ENCODE measurements around the gene C10orf105.

Gene C10orf105

GRCh38 chr10:71667387-71667752 is 52.2 kb downstream of the C10orf105 start:
- TF ChIP-seq CTCF (IDR thresholded peaks at IDR 0.05; ENCODE audit: extremely low read depth, missing control alignments), result no peak
- DNase-seq (ENCODE audit: low spot score), result peak; percentile 51

DNA sequence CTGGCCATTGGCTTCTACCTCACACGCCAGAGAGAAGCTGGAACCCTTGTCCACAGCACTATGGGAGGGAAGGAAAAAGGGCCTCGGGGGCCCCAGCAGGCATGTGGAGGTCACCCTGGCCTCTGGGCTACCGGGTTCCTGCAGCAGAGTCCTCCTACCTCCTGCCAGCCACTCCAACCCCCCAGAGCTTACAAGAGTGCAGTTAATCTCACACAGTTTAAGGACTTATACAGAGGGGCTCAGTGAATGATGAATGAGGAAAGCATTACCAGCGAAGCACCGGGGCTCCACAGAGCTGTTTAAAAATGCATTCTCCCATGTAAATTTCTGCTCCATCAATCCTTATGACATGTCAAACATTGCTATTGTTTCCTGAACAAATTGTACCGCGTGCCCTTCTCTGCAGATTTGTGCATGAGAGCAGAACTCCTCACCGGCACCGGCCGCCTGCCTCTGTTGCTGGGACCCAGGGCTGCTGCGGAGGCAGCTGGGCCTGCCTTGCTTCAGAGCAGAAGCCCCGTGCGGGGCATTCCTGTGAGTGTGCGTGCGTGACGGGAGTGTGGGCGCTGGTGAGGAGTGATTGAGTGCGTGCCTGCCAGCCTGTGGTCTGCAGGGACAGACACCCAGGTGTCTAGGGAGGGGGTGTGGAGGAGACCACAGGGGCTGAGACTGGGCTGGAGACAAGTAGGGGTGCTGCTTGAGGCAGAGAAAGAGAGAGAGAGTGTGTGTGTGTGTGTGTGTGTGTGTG is 52.8 kb downstream of the C10orf105 start:
- no peak for TF ChIP-seq CTCF (IDR thresholded peaks at IDR 0.05; ENCODE audit: extremely low read depth, missing control alignments)
- DNase-seq (ENCODE audit: low spot score), result peak; percentile 44

- no peak for DNase-seq (ENCODE audit: low spot score)
- no peak for TF ChIP-seq CTCF (IDR thresholded peaks at IDR 0.05; ENCODE audit: extremely low read depth, missing control alignments)
Measured at GRCh38 chr10:71665456-71665855, 54.1 kb downstream of the C10orf105 start.

DNA sequence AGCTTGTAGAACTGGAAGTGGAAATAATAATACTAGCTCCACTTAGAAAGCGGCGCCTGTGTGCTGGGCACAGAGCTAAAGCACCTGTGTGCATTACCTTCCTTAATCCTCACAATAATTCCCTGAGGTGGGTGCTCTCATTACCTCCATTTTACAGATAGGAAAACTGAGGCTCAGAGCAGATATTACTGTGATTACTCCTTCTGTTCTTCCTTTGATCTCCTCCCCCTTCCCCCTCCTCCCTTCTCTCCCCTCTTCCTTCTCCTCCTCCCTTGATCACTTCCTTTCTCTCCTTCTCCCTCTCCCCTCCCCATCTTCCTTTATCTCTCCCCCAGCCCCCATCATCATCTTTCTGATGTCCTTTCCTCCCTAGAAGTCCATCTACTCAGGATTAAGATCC is 55.0 kb downstream of the C10orf105 start:
- no peak for TF ChIP-seq CTCF (IDR thresholded peaks at IDR 0.05; ENCODE audit: extremely low read depth, missing control alignments)
- no peak for DNase-seq (ENCODE audit: low spot score)

- DNase-seq (ENCODE audit: low spot score), result no peak
- no peak for TF ChIP-seq CTCF (IDR thresholded peaks at IDR 0.05; ENCODE audit: extremely low read depth, missing control alignments)
Measured at GRCh38 chr10:71663311-71663710, 56.3 kb downstream of the C10orf105 start.

DNA sequence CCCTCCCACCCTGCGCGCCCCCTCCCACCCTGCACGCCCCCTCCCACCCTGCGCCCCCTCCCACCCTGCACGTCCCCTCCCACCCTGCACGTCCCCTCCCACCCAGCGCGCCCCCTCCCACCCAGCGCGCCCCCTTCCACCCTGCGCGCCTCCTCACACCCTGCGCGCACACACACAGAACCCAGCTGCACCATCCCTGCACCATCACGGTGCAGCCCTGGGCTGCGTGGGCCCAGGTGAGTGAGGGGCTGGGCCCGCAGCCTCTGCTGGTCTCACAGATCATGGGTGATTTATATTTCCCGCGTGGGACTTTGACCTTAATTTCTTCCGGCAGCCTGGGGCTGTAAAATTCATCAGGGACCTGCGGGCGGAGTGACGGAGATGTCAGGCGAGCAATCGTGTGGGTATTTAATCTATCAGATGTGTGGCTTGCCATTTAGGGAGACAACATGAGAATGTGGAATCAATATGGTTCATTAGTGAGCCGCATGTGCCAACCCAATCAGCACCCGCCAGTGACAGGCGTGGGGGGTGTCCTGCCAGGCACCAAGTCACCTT is 57.7 kb downstream of the C10orf105 start:
- no peak for DNase-seq (ENCODE audit: low spot score)
- no peak for TF ChIP-seq CTCF (IDR thresholded peaks at IDR 0.05; ENCODE audit: extremely low read depth, missing control alignments)

All from GM20000 (cell line).